Measurements from ENCODE around the gene OSBPL10.
"Not testable (repeated sequence)": the region's sequence is repeated elsewhere in the genome, so short reads cannot be mapped to it uniquely, and the experiment has no call there.

Gene OSBPL10

GRCh38 chr3:31695280-31696008, 285.6 kb downstream of the OSBPL10 start:
- no peak for DNase-seq

GRCh38 chr3:31693346-31693745, 287.7 kb downstream of the OSBPL10 start:
- no peak for DNase-seq

- DNase-seq: no peak
Observed at GRCh38 chr3:31692751-31693150, 288.3 kb downstream of the OSBPL10 start.

GRCh38 chr3:31690771-31691170, 290.3 kb downstream of the OSBPL10 start:
- no peak for DNase-seq

GRCh38 chr3:31689523-31689922, 291.5 kb downstream of the OSBPL10 start:
- DNase-seq: not testable (repeated sequence)

GRCh38 chr3:31688984-31689383, 292.1 kb downstream of the OSBPL10 start:
- DNase-seq: no peak

- no peak for DNase-seq
Observed at GRCh38 chr3:31687020-31687802, 293.9 kb downstream of the OSBPL10 start.

GRCh38 chr3:31680072-31680870, 300.8 kb downstream of the OSBPL10 start:
- no peak for DNase-seq

GRCh38 chr3:31676556-31676955, 304.5 kb downstream of the OSBPL10 start:
- no peak for DNase-seq

GRCh38 chr3:31673950-31674349, 307.1 kb downstream of the OSBPL10 start:
- no peak for DNase-seq

GRCh38 chr3:31671976-31672375, 309.1 kb downstream of the OSBPL10 start:
- no peak for DNase-seq

GRCh38 chr3:31671451-31671850, 309.6 kb downstream of the OSBPL10 start:
- DNase-seq: no peak

- DNase-seq: no peak
Observed at GRCh38 chr3:31670722-31671121, 310.3 kb downstream of the OSBPL10 start.

- DNase-seq: no peak
Observed at GRCh38 chr3:31670136-31670535, 310.9 kb downstream of the OSBPL10 start.

GRCh38 chr3:31668242-31668641, 312.8 kb downstream of the OSBPL10 start:
- DNase-seq: no peak

- no peak for DNase-seq
Observed at GRCh38 chr3:31667582-31667981, 313.5 kb downstream of the OSBPL10 start.

- DNase-seq: no peak
Observed at GRCh38 chr3:31664031-31664430, 317.0 kb downstream of the OSBPL10 start.

- no peak for DNase-seq
Observed at GRCh38 chr3:31661993-31662670, 318.9 kb downstream of the OSBPL10 start.

GRCh38 chr3:31661286-31661685, 319.8 kb downstream of the OSBPL10 start:
- no peak for DNase-seq

- no peak for DNase-seq
Observed at GRCh38 chr3:31659246-31659645, 321.8 kb downstream of the OSBPL10 start.

- no peak for DNase-seq
Observed at GRCh38 chr3:31654998-31655397, 326.1 kb downstream of the OSBPL10 start.

- DNase-seq: no peak
Observed at GRCh38 chr3:31653464-31653863, 327.6 kb downstream of the OSBPL10 start.

GRCh38 chr3:31652296-31652695, 328.8 kb downstream of the OSBPL10 start:
- DNase-seq: no peak
